Measurements from ENCODE around the gene NSL1. TPM values are rescaled to one million over a fixed set of nuclear protein-coding genes. Genes with fewer than 3 reads are reported as not detected.
A peak's percentile ranks its signal among the peaks of the same experiment; 100 is the strongest.

NSL1 gene
- polyA plus RNA-seq, 3 donors, result 39.7 to 44.1 (median 42.3) TPM

DNA sequence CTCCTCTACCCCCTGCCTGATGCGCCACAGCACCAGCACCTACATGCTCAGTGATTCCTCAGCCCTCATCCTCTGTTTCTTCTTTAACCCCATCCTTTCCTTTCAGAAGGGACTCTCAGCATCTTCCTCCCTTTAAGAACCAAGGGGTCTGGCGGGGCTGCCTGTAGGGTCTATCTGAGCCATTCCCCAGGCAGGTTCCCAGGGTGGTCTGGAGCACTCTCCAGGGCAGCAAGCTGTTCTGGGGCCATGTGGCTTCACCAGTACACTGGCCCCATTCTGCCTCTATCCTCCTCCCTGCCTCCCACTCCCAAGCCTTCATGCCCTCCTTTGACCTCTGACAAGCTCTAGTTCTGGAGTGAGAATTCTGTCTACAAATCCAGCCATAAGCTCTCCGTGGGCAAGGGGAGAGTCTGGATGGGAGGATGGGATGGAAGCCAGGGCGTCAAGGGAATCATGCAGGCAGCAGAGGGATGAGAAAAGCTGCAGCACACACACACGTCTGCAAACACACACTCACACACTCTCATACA lies 102.3 kb downstream of the NSL1 start:
- no peak for DNase-seq

- peak; percentile 10 for DNase-seq
These were observed 103.1 kb downstream of the NSL1 start for GRCh38 chr1:212688341-212689047.

GRCh38 chr1:212687811-212688210 lies 103.8 kb downstream of the NSL1 start:
- no peak for DNase-seq

DNA sequence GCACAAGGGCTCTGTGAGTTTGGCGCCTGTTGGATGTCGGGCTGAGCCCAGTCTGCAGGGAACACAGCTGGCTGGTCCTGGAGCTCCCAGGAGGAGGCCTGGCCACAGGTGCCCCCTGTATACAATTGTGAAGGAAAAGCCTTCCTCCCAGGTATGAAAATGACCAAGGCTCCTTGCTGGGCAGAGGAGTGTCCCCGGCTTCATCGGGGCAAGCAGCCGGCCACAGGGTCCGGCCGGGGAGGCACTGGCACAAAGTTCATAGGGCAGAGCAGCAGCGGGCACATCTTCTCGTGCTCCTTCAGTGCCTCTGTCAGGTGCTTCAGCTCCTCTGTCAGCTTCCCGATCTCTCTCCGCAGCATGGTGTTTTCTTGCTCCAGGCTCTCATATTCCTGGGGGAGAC lies 105.0 kb downstream of the NSL1 start:
- DNase-seq, result no peak

DNA sequence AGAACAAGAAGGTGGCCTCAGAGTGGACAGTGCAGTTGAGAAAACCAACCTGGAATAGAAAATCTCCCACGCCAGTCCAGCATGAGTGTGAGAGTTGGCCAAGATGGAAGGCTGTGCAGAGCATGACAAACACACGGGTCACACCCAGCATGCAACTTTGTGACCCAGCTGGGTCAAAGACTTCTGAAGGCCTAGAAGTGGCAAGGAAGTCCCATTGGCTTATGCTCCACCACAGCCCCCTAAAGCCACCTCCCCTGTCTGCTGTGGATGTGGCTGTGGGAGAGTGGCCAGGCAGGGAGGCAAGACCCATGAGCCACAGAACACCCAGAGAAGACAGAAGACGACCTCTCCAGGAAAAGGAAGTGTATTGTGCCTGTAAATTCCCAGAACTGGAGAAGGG lies 105.5 kb downstream of the NSL1 start:
- no peak for DNase-seq

DNA sequence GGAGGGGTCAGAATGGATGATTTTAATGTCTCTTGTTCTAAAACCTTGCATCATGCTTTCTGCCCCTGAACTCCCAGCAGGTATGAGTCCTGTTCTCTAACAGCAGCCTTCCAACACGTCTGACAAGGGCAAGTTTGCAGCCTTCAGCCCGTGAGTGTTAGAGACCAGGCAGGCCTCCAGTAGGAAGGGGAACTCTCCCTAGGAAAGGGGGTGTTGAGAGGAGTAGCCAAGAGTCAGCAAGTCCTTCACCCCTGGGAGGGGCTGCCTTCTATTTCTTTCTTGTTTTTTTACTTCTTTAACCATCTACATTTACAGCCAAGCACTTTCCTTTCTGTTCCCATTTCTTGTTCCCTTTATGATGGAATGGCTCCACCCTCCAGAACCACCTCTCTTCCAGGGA lies 106.1 kb downstream of the NSL1 start:
- DNase-seq, result no peak

GRCh38 chr1:212684521-212685090 lies 107.0 kb downstream of the NSL1 start:
- no peak for DNase-seq

GRCh38 chr1:212684076-212684475 lies 107.5 kb downstream of the NSL1 start:
- DNase-seq, result no peak

- DNase-seq, result no peak
These were observed 108.2 kb downstream of the NSL1 start for GRCh38 chr1:212683357-212683722.

DNA sequence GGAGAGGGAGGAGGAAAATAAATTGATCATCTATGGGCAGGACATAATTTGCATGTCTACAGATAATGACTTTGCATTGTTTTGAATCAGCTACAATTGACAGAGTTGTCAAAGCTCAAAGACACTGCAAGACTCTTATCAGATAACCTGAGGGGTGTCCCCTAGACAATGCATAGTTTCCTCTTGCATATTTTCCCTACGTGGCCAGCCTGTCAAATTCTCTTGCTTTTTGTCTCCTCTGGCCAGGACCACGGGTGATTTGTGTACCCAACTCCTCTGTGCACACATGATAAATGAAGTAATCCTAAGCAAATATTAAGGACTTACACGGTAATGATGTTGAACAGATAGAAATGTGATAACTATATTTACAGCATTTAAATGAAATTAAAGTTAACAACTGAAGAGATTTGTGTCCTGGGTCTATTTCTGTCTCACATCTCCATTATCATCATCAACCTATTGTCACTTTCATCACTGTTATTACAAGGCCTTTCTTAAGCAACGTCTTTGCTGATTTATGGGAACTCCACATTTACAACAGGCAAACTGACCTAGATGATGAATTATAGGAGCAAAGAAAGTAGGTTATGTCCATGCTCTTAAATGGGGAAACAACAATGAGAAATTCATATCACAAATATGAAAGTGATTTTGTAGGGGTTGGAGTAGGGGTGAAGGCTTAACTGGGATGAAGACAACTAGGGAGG lies 110.7 kb downstream of the NSL1 start:
- DNase-seq, result no peak

- DNase-seq, result no peak
These were observed 112.8 kb downstream of the NSL1 start for GRCh38 chr1:212678456-212679410.

DNA sequence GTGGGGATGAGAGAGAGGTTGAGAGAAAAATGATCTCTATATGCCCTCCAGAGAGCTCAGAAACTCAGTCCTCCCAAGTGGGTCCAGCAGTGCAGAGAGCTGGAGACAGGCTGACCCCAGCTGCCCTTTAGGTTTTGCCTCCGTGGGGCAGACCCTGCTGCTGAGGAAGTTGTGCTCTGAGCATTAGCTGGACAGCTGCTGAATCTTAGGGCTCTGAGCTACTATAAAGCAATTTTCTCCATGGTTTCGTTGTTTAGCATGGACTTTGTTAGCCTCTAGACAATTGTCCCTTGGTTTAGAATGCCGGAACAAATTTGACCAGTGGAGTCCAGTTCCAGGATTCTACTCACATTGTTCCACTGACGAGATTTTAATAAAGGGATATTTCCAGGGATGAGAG lies 114.0 kb downstream of the NSL1 start:
- no peak for DNase-seq

GRCh38 chr1:212677136-212677535 lies 114.4 kb downstream of the NSL1 start:
- no peak for DNase-seq

Other genes with a start within 250 kb of the NSL1 start
- 10 to 100 TPM; 10.1 to 11.8 (median 10.6) TPM for gene ATF3, start 183.0 kb downstream of the NSL1 start, polyA plus RNA-seq (ENCODE audit: insufficient read length in 3 of 3)
- gene BATF3, start 91.9 kb downstream of the NSL1 start, polyA plus RNA-seq (ENCODE audit: insufficient read length in 3 of 3), result 1 to 10 TPM; 1.1 to 1.9 (median 1.6) TPM
- gene TATDN3, start 117 bp upstream of the NSL1 start, polyA plus RNA-seq (ENCODE audit: insufficient read length in 3 of 3), result 10 to 100 TPM; 15.5 to 23.2 (median 22.5) TPM
- gene SPATA45, start 55.9 kb upstream of the NSL1 start, polyA plus RNA-seq (ENCODE audit: insufficient read length in 3 of 3), result under 1 TPM in 2 of 3 donors, not detected in 1; 0.28 to 0.93 TPM
- gene FLVCR1, start 66.5 kb upstream of the NSL1 start, polyA plus RNA-seq (ENCODE audit: insufficient read length in 3 of 3), result 10 to 100 TPM; 15.1 to 32.3 (median 28.2) TPM
- gene VASH2, start 158.8 kb upstream of the NSL1 start, polyA plus RNA-seq (ENCODE audit: insufficient read length in 3 of 3), result 10 to 100 TPM; 19.2 to 22.2 (median 21.5) TPM
- gene ANGEL2, start 224.1 kb upstream of the NSL1 start, polyA plus RNA-seq (ENCODE audit: insufficient read length in 3 of 3), result 10 to 100 TPM; 29.1 to 50.7 (median 48.1) TPM